ENCODE data around the gene FBXL5.
A peak's percentile ranks its signal among the peaks of the same experiment; 100 is the strongest.

GRCh38 chr4:15655223-15656037 is at the start of gene FBXL5:
- TF ChIP-seq CTCF (IDR thresholded peaks at IDR 0.05) (no peak), POLR2A (IDR thresholded peaks at IDR 0.05) (peak in 1 of 2 donors; percentile 59)
